Activated CD8-positive, alpha-beta T cell treated with anti-CD3 and anti-CD28 coated beads for 36 hours (primary cell): Measurements from ENCODE around the gene SLC1A1. TPM values are rescaled to one million over a fixed set of nuclear protein-coding genes. Genes with fewer than 3 reads are reported as not detected.

Experiments
- ATAC-seq: fragments of 200-7000 bp; cut with Tn5 transposase; one replicate; pipeline ENCODE4 v1.10.0; 2021; ENCODE audit warnings: mild to moderate bottlenecking, moderate library complexity
- CTCF ChIA-PET: fragments of 350-600 bp; sonication (Branson Sonifier 250); formaldehyde crosslinking; loops from one replicate; lab custom pipeline; 2021; ENCODE audit warnings: antibody characterized with exemption; lab: Charles Lee
- POLR2A ChIA-PET: fragments of 350-600 bp; sonication (Branson Sonifier 250); formaldehyde crosslinking; loops from one replicate; lab custom pipeline; 2021; ENCODE audit warnings: antibody characterized with exemption; lab: Charles Lee
- DNase-seq: peaks from one replicate; pipeline ENCODE4 v3.0.0-alpha.2; 2020
- H3K27ac Mint-ChIP-seq: one replicate; pipeline ENCODE4 v1.8.0; 2021; ENCODE audit warnings: mild to moderate bottlenecking, mixed read lengths
- H3K27me3 Mint-ChIP-seq: one replicate; pipeline ENCODE4 v1.8.0; 2021; ENCODE audit warnings: mixed read lengths
- H3K36me3 Mint-ChIP-seq: one replicate; pipeline ENCODE4 v1.8.0; 2021; ENCODE audit warnings: low read depth, mixed read lengths
- H3K4me1 Mint-ChIP-seq: one replicate; pipeline ENCODE4 v1.8.0; 2021; ENCODE audit warnings: low read depth, mixed read lengths
- H3K4me3 Mint-ChIP-seq: one replicate; pipeline ENCODE4 v1.8.0; 2021; ENCODE audit warnings: mild to moderate bottlenecking, moderate library complexity, mixed read lengths
- H3K9me3 Mint-ChIP-seq: one replicate; pipeline ENCODE4 v1.8.0; 2021; ENCODE audit warnings: mixed read lengths
- intact Hi-C: fragments of 100-400 bp; cut with micrococcal nuclease; formaldehyde crosslinking; loops from one replicate; pipeline ENCODE4 v1.10.0; 2022
- total RNA-seq, 2 experiments: library from RNA; stranded (reverse); gene quantifications; one replicate each; pipeline ENCODE4 v1.2.3, GENCODE V29; 2021
- TF ChIP-seq, protein P1 (sequence below): fragments of 200-600 bp; IDR thresholded peaks from one replicate; pipeline ENCODE4 v1.8.0; 2022; ENCODE audit warnings: antibody characterized with exemption, mild to moderate bottlenecking

Gene SLC1A1
- total RNA-seq, 2 experiments from 2014 or later: 0.09 to 0.29 TPM

DNA sequence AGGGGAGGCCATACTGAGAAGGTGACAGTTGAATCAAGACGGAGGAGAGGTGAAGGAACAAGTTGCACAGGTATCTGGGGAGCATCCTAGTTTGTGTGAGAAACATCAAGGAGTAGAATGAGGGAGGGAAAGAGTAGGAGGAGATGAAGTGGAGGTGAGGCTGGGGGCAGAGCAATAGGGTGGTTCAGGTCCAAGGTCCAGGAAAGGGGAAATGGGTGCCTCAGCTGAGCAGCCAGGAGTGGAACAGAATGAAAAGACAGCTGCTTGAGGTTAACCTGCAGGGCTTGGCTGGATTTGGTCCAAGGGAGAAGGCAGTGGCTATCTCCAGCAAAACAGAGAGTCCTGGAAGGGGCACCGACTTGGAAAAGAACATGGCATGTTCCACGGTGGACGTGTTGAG, 5.3 kb downstream of the SLC1A1 start:
- ATAC-seq: no peak
- H3K4me1 Mint-ChIP-seq: peaks cover 9% of the 10 kb centered on the region
- H3K27me3 Mint-ChIP-seq: peaks cover 39% of the 10 kb centered on the region
- ChIA-PET POLR2A (no interaction called here), CTCF (no interaction called here)
- intact Hi-C loops: no loop called here
- H3K36me3 Mint-ChIP-seq: no peaks in the 10 kb centered on the region
- H3K27ac Mint-ChIP-seq: no peak overlapping the region
- H3K4me3 Mint-ChIP-seq: no peak overlapping the region
- no peaks in the 10 kb centered on the region for H3K9me3 Mint-ChIP-seq
- no peak for DNase-seq
- TF ChIP-seq, protein P1, sequence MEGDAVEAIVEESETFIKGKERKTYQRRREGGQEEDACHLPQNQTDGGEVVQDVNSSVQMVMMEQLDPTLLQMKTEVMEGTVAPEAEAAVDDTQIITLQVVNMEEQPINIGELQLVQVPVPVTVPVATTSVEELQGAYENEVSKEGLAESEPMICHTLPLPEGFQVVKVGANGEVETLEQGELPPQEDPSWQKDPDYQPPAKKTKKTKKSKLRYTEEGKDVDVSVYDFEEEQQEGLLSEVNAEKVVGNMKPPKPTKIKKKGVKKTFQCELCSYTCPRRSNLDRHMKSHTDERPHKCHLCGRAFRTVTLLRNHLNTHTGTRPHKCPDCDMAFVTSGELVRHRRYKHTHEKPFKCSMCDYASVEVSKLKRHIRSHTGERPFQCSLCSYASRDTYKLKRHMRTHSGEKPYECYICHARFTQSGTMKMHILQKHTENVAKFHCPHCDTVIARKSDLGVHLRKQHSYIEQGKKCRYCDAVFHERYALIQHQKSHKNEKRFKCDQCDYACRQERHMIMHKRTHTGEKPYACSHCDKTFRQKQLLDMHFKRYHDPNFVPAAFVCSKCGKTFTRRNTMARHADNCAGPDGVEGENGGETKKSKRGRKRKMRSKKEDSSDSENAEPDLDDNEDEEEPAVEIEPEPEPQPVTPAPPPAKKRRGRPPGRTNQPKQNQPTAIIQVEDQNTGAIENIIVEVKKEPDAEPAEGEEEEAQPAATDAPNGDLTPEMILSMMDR: no peak

DNA sequence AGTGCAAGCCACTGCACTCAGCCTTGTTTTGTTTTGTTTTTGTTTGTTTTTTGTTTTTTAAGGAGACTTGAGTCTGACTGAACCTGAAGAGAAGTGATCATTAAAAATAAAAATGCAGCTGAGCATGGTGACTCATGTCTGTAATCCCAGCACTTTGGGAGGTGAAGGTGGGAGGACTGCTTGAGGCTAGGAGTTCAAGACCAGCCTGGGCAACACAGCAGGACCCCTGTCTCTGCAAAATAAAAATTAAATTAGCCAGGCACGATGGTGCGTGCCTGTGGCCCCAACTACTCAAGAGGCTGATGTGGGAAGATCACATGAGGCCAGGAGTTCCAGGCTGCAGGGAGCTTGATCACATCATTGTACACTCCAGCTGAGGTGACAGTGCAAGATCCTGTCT, 6.2 kb downstream of the SLC1A1 start:
- ChIA-PET POLR2A (no interaction called here), CTCF (no interaction called here)
- ATAC-seq: no peak
- TF ChIP-seq, protein P1: no peak
- H3K27me3 Mint-ChIP-seq: peaks cover 32% of the 10 kb centered on the region
- no peaks in the 10 kb centered on the region for H3K9me3 Mint-ChIP-seq
- H3K4me1 Mint-ChIP-seq: peaks cover 6% of the 10 kb centered on the region
- H3K4me3 Mint-ChIP-seq: no peak overlapping the region
- no peak overlapping the region for H3K27ac Mint-ChIP-seq
- intact Hi-C loops: no loop called here
- no peaks in the 10 kb centered on the region for H3K36me3 Mint-ChIP-seq
- no peak for DNase-seq

DNA sequence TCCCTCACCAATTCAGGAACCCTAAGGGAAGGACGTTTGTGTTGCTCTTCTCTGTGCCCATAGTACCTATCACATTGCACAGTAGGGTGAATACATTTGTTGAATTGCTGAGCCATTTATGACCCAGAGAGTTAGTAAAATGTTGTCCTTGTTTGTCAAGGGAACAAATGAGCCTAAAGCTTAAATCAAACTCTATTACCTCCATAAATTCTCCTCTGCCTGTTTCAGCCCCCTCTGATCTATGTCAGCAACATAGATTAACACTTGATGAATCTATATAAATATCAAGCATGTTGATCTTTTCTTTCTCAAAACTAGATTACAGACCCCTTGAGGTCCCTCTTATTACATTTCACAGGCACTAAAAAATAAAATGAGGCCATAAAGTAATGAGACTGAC, 7.1 kb downstream of the SLC1A1 start:
- peaks cover 24% of the 10 kb centered on the region for H3K27me3 Mint-ChIP-seq
- ChIA-PET POLR2A (no interaction called here), CTCF (interaction anchor here (1.1 kb wide), 1 partner anchor 130 kb away, joined by 3 read pairs; no protein-coding TSS in a partner anchor)
- peaks cover 3% of the 10 kb centered on the region for H3K4me1 Mint-ChIP-seq
- no peaks in the 10 kb centered on the region for H3K36me3 Mint-ChIP-seq
- no peak overlapping the region for H3K27ac Mint-ChIP-seq
- ATAC-seq: no peak
- intact Hi-C loops: no loop called here
- no peaks in the 10 kb centered on the region for H3K9me3 Mint-ChIP-seq
- TF ChIP-seq, protein P1: no peak
- DNase-seq: no peak
- H3K4me3 Mint-ChIP-seq: no peak overlapping the region

DNA sequence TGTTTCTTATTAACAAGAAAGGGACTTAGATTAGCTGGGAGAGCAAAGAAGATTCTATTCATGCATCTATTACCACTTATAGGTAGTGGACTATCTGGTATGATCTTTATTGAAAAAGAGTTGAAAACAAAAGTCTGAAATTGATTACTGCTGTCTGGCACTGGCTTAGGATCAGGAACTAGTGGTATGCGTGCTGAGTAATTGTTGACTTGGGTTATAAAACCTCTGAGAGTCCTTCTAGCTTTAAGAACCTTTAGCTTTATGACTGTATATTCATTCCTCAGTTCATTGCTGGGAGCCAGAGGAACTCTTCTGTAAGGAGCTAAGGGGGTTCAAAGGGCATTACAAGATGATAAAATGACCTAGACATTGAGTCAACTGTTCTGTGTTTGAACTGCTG, 7.6 kb downstream of the SLC1A1 start:
- intact Hi-C loops: no loop called here
- TF ChIP-seq, protein P1: no peak
- H3K27me3 Mint-ChIP-seq: peaks cover 20% of the 10 kb centered on the region
- H3K36me3 Mint-ChIP-seq: no peaks in the 10 kb centered on the region
- no peak overlapping the region for H3K4me3 Mint-ChIP-seq
- ChIA-PET CTCF (interaction anchor here (1.0 to 1.1 kb wide), 2 partner anchors 21 to 131 kb away, joined by 3 read pairs; no protein-coding TSS in a partner anchor), POLR2A (no interaction called here)
- DNase-seq: no peak
- peaks cover 3% of the 10 kb centered on the region for H3K4me1 Mint-ChIP-seq
- H3K27ac Mint-ChIP-seq: no peak overlapping the region
- no peaks in the 10 kb centered on the region for H3K9me3 Mint-ChIP-seq
- ATAC-seq: no peak

DNA sequence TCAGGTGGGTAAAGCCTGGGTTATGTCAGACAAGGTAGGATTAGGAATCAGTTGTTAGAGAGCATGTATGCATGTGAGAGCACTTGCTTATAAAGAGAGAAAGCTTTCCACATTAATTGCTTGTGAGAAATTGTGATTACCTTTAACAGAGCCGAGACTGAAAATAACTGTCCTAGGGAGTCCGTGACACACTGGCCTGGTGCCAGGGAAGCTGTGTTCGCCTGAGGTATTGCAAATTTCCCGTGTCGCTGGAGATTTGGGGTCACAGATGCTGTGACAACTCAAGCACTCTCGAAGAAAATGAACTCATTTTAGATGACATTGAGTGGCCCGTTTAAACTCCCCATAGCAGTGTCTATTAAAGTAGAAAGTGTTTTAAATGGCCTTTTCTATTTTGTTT, 9.6 kb downstream of the SLC1A1 start:
- TF ChIP-seq, protein P1: no peak
- no peak overlapping the region for H3K27ac Mint-ChIP-seq
- peaks cover 3% of the 10 kb centered on the region for H3K4me1 Mint-ChIP-seq
- intact Hi-C loops: no loop called here
- no peak overlapping the region for H3K4me3 Mint-ChIP-seq
- POLR2A ChIA-PET: no interaction called here
- peaks cover 13% of the 10 kb centered on the region for H3K27me3 Mint-ChIP-seq
- CTCF ChIA-PET: no interaction called here
- ATAC-seq (no peak), DNase-seq (no peak)
- H3K9me3 Mint-ChIP-seq: no peaks in the 10 kb centered on the region
- H3K36me3 Mint-ChIP-seq: no peaks in the 10 kb centered on the region
